Mesendoderm (in vitro differentiated cells): ENCODE data around the gene SRBD1. TPM values are rescaled to one million over a fixed set of nuclear protein-coding genes. Genes with fewer than 3 reads are reported as not detected.

Experiments
- DNase-seq: peaks from one replicate; pipeline ENCODE4 v3.0.0; 2013
- H2AK5ac ChIP-seq: 2 replicates; pipeline ENCODE4 v1.6.1; 2013; ENCODE audit warnings: low read length, inconsistent platforms
- H2BK120ac ChIP-seq: 2 replicates; pipeline ENCODE4 v1.6.1; 2013; ENCODE audit warnings: low read depth, mild to moderate bottlenecking, low read length, moderate library complexity, mixed read lengths
- H2BK15ac ChIP-seq: replicated peaks from 2 replicates; pipeline ENCODE4 v1.6.1; 2013; ENCODE audit warnings: low read depth, mild to moderate bottlenecking, moderate library complexity
- H2BK5ac ChIP-seq: 2 replicates; pipeline ENCODE4 v1.6.1; 2013; ENCODE audit warnings: low read length, inconsistent platforms
- H3K18ac ChIP-seq: 2 replicates; pipeline ENCODE4 v1.6.1; 2013; ENCODE audit warnings: mild to moderate bottlenecking, low read length, mixed read lengths
- H3K23ac ChIP-seq: one replicate; pipeline ENCODE4 v1.6.1; 2013; ENCODE audit warnings: low read length
- H3K27ac ChIP-seq: 2 replicates; pipeline ENCODE4 v1.5.1; 2013; ENCODE audit warnings: low read depth, mild to moderate bottlenecking, inconsistent platforms, low read length, moderate library complexity
- H3K27me3 ChIP-seq: 2 replicates; pipeline ENCODE4 v1.6.1; 2013; ENCODE audit warnings: low read length, control low read depth, mild to moderate bottlenecking, inconsistent platforms; ENCODE audit not compliant: insufficient read depth, poor library complexity
- H3K36me3 ChIP-seq: 2 replicates; pipeline ENCODE4 v1.6.1; 2013; ENCODE audit warnings: low read length, inconsistent platforms; ENCODE audit not compliant: control insufficient read depth, insufficient read depth
- H3K4ac ChIP-seq: one replicate; pipeline ENCODE4 v1.6.1; 2013; ENCODE audit warnings: low read depth, mild to moderate bottlenecking, low read length, moderate library complexity
- H3K4me1 ChIP-seq: 2 replicates; pipeline ENCODE4 v1.6.1; 2013; ENCODE audit warnings: low read depth, low read length, inconsistent platforms; ENCODE audit not compliant: control insufficient read depth
- H3K4me2 ChIP-seq: 2 replicates; pipeline ENCODE4 v1.6.1; 2013; ENCODE audit warnings: low read length
- H3K4me3 ChIP-seq: 2 replicates; pipeline ENCODE4 v1.5.1; 2013; ENCODE audit warnings: mild to moderate bottlenecking, low read length
- H3K56ac ChIP-seq: one replicate; pipeline ENCODE4 v1.6.1; 2013; ENCODE audit warnings: low read length
- H3K79me1 ChIP-seq: 2 replicates; pipeline ENCODE4 v1.6.1; 2013; ENCODE audit warnings: low read length, inconsistent platforms
- H3K79me2 ChIP-seq: 2 replicates; pipeline ENCODE4 v1.6.1; 2013; ENCODE audit warnings: mild to moderate bottlenecking, low read length; ENCODE audit not compliant: control insufficient read depth, insufficient read depth
- H3K9ac ChIP-seq: 2 replicates; pipeline ENCODE4 v1.6.1; 2013; ENCODE audit warnings: low read length, inconsistent platforms
- H4K5ac ChIP-seq: one replicate; pipeline ENCODE4 v1.6.1; 2013; ENCODE audit warnings: low read length
- H4K8ac ChIP-seq: one replicate; pipeline ENCODE4 v1.6.1; 2013; ENCODE audit warnings: low read depth, mild to moderate bottlenecking, control low read depth, low read length, moderate library complexity
- WGBS: extraction: QIAGEN DNeasy Blood & Tissue Kit; methylation state at CpG from one replicate; pipeline ENCODE4 v1.1.7; 2013; ENCODE audit warnings: low lambda C conversion rate, missing lambda C conversion rate; ENCODE audit not compliant: insufficient coverage; ENCODE audit errors: extremely low coverage; 5-methylcytosine and 5-hydroxymethylcytosine counted together
- small RNA-seq: library from polyadenylated mRNA; stranded (forward); fragments of <200 nt; extraction: miRNeasy Mini kit (QIAGEN cat#:217004); gene quantifications from one replicate; pipeline ENCODE3, GENCODE V24; 2013; ENCODE audit not compliant: insufficient read depth

The SRBD1 gene

GRCh38 chr2:45340318-45340717, 270.7 kb downstream of the SRBD1 start:
- H3K18ac ChIP-seq = no peak overlapping the region
- H3K23ac ChIP-seq = no peak overlapping the region
- DNase-seq = no peak
- no peak overlapping the region for H2AK5ac ChIP-seq
- WGBS = no CpG with 5 or more reads among the region's 3 CpGs
- H3K79me2 ChIP-seq = no peaks in the 10 kb centered on the region
- H3K27ac ChIP-seq = no peak overlapping the region
- H3K9ac ChIP-seq = no peak overlapping the region
- no peak overlapping the region for H4K8ac ChIP-seq
- no peak overlapping the region for H4K5ac ChIP-seq
- H3K4me3 ChIP-seq = no peak overlapping the region
- no peaks in the 10 kb centered on the region for H3K79me1 ChIP-seq
- no peak overlapping the region for H3K4me2 ChIP-seq
- no peak overlapping the region for H3K56ac ChIP-seq
- H2BK15ac ChIP-seq = no peak overlapping the region
- H3K27me3 ChIP-seq = no peaks in the 10 kb centered on the region
- H3K4ac ChIP-seq = no peak overlapping the region
- no peaks in the 10 kb centered on the region for H3K4me1 ChIP-seq
- H2BK120ac ChIP-seq = no peak overlapping the region
- H3K36me3 ChIP-seq = no peaks in the 10 kb centered on the region
- H2BK5ac ChIP-seq = no peak overlapping the region

- Histone ChIP-seq H2AK5ac (no peak overlapping the region), H4K5ac (no peak overlapping the region), H3K23ac (no peak overlapping the region), H3K79me1 (no peaks in the 10 kb centered on the region), H3K79me2 (no peaks in the 10 kb centered on the region), H3K4me1 (no peaks in the 10 kb centered on the region), H3K36me3 (no peaks in the 10 kb centered on the region), H2BK5ac (no peak overlapping the region), H3K56ac (no peak overlapping the region), H2BK15ac (no peak overlapping the region), H3K4me2 (no peak overlapping the region), H3K27ac (no peak overlapping the region), H3K27me3 (no peaks in the 10 kb centered on the region), H3K4me3 (no peak overlapping the region), H3K18ac (no peak overlapping the region), H3K4ac (no peak overlapping the region), H4K8ac (no peak overlapping the region), H3K9ac (no peak overlapping the region), H2BK120ac (no peak overlapping the region)
- no CpG with 5 or more reads among the region's 5 CpGs for WGBS
- no peak for DNase-seq
Observed at GRCh38 chr2:45339253-45339652, 271.8 kb downstream of the SRBD1 start.

Small RNAs within 50 kb of the gene (small RNA-seq; reads per million reads assigned to genes)
- not detected for gene RN7SL414P
